Keratinocyte (primary cell): ENCODE results near the gene WNT1. TPM values are rescaled to one million over a fixed set of nuclear protein-coding genes. Genes with fewer than 3 reads are reported as not detected.

Source experiments
- DNase-seq: peaks from one replicate; pipeline ENCODE4 v3.0.0-alpha.2; 2011; ENCODE audit warnings: low read depth, missing footprints, low spot score
- FAIRE-seq: peaks from 2 replicates; lab custom pipeline; 2011; peaks lifted over from hg19 to GRCh38; lab: Jason Lieb, UNC
- H2AFZ ChIP-seq: 2 replicates; pipeline ENCODE4 v1.6.0; 2012; ENCODE audit warnings: low read length, control low read depth, inconsistent platforms; ENCODE audit not compliant: control insufficient read depth
- H3K27ac ChIP-seq: 2 replicates; pipeline ENCODE4 v1.5.1; 2011; ENCODE audit warnings: low read length; ENCODE audit not compliant: control insufficient read depth, insufficient read depth
- H3K27me3 ChIP-seq: 3 replicates; pipeline ENCODE4 v1.6.0; 2011; ENCODE audit warnings: low read length; ENCODE audit not compliant: control insufficient read depth, insufficient read depth; ENCODE audit errors: extremely low read depth
- H3K36me3 ChIP-seq, 2 experiments: 2 replicates in 1 of 2; 3 replicates in 1 of 2; pipeline ENCODE4 v1.5.1; 2011; ENCODE audit warnings: low read length in 2 of 2, mild to moderate bottlenecking in 1 of 2; ENCODE audit not compliant: control insufficient read depth in 2 of 2, insufficient read depth in 2 of 2; ENCODE audit errors: extremely low read depth in 1 of 2
- H3K4me1 ChIP-seq: 3 replicates; pipeline ENCODE4 v1.5.1; 2011; ENCODE audit warnings: low read length; ENCODE audit not compliant: control insufficient read depth, insufficient read depth; ENCODE audit errors: extremely low read depth
- H3K4me2 ChIP-seq: 3 replicates; pipeline ENCODE4 v1.6.0; 2011; ENCODE audit warnings: low read depth, low read length; ENCODE audit not compliant: control insufficient read depth, insufficient read depth; ENCODE audit errors: extremely low read depth
- H3K4me3 ChIP-seq, 3 experiments: fragments of 200-600 bp in 1 of 3; sonication (generic) in 1 of 3; 2 replicates in 2 of 3; 3 replicates in 1 of 3; pipeline ENCODE4 v1.5.1; 2011 to 2016; ENCODE audit warnings: low read length in 3 of 3, mild to moderate bottlenecking in 3 of 3, control low read depth in 2 of 3, inconsistent platforms in 1 of 3, low read depth in 1 of 3, mixed read lengths in 1 of 3, mixed run types in 1 of 3, moderate library complexity in 1 of 3; ENCODE audit not compliant: control insufficient read depth in 2 of 3, insufficient read depth in 2 of 3; ENCODE audit errors: extremely low read depth in 1 of 3
- H3K79me2 ChIP-seq: 2 replicates; pipeline ENCODE4 v1.6.0; 2012; ENCODE audit warnings: low read length; ENCODE audit not compliant: control insufficient read depth, insufficient read depth
- H3K9ac ChIP-seq: 3 replicates; pipeline ENCODE4 v1.6.0; 2011; ENCODE audit warnings: low read length; ENCODE audit not compliant: control insufficient read depth, insufficient read depth; ENCODE audit errors: extremely low read depth
- H3K9me1 ChIP-seq: 3 replicates; pipeline ENCODE4 v1.6.0; 2011; ENCODE audit warnings: low read length; ENCODE audit not compliant: control insufficient read depth, insufficient read depth; ENCODE audit errors: extremely low read depth
- H3K9me3 ChIP-seq: 2 replicates; pipeline ENCODE4 v1.5.1; 2012; ENCODE audit warnings: low read depth, low read length; ENCODE audit not compliant: control insufficient read depth
- H4K20me1 ChIP-seq: 3 replicates; pipeline ENCODE4 v1.6.0; 2011; ENCODE audit warnings: low read length; ENCODE audit not compliant: control insufficient read depth, insufficient read depth; ENCODE audit errors: extremely low read depth
- EZH2 ChIP-seq: IDR thresholded peaks from one replicate; pipeline ENCODE4 v1.6.1; 2012; ENCODE audit warnings: inconsistent platforms, mild to moderate bottlenecking, low read length, moderate library complexity
- dilution Hi-C: fragments of 300-500 bp; cut with MboI; formaldehyde crosslinking; loops from one replicate; pipeline ENCODE4 v1.7.0; 2020; ENCODE audit warnings: low sequenced_read_pairs; ENCODE audit not compliant: extremely low pct_ligation_motif_present
- polyA plus RNA-seq, 5 experiments: library from polyadenylated mRNA; depleted of rRNA in 3 of 5; stranded (reverse) in 3 of 5; stranded (forward) in 1 of 5; unstranded in 1 of 5; fragments of >200 nt; gene quantifications; 1 replicate in 1 of 5; 2 replicates in 3 of 5; 3 replicates in 1 of 5; pipeline versions ENCODE4 v1.2.1 to v1.2.3, GENCODE V29; 2011 to 2012; ENCODE audit warnings: missing spikeins in 2 of 5, low read depth in 1 of 5, low replicate concordance in 1 of 5
- TF ChIP-seq, protein P1 (sequence below), 3 experiments: IDR thresholded peaks in 1 of 3; conservative IDR thresholded peaks in 1 of 3; optimal IDR thresholded peaks in 1 of 3; 2 replicates in 2 of 3; 3 replicates in 1 of 3; pipeline versions ENCODE3 to v1.5.1; 2011; ENCODE audit warnings: low read length in 3 of 3, mild to moderate bottlenecking in 3 of 3, moderate library complexity in 2 of 3, control low read depth in 1 of 3, inconsistent platforms in 1 of 3; ENCODE audit not compliant: insufficient read depth in 2 of 3; ENCODE audit errors: extremely low read depth in 1 of 3

WNT1 gene
- polyA plus RNA-seq, 1 donor (not counting 4 experiments of a cell fraction or from before 2014, with no cell fraction given) = not detected

- no peak overlapping the region for H3K4me3 ChIP-seq
Observed at GRCh38 chr12:49019443-49020324, 41.6 kb downstream of the WNT1 start.

GRCh38 chr12:49020441-49020840 is 42.3 kb downstream of the WNT1 start:
- Histone ChIP-seq H4K20me1 (no peaks in the 10 kb centered on the region), H3K27me3 (no peaks in the 10 kb centered on the region), H3K4me3 (no peak overlapping the region), H3K4me2 (no peak overlapping the region), H3K36me3 (peaks cover 15 to 25% of the 10 kb centered on the region in 2 experiments), H3K79me2 (peaks cover 26% of the 10 kb centered on the region), H3K9me3 (no peaks in the 10 kb centered on the region), H3K9me1 (no peaks in the 10 kb centered on the region), H3K27ac (no peak overlapping the region), H3K9ac (no peak overlapping the region), H2AFZ (no peak overlapping the region), H3K4me1 (peaks cover 3% of the 10 kb centered on the region)
- DNase-seq (no peak), FAIRE-seq (no peak)
- TF ChIP-seq EZH2 = no peak
- TF ChIP-seq, protein P1, sequence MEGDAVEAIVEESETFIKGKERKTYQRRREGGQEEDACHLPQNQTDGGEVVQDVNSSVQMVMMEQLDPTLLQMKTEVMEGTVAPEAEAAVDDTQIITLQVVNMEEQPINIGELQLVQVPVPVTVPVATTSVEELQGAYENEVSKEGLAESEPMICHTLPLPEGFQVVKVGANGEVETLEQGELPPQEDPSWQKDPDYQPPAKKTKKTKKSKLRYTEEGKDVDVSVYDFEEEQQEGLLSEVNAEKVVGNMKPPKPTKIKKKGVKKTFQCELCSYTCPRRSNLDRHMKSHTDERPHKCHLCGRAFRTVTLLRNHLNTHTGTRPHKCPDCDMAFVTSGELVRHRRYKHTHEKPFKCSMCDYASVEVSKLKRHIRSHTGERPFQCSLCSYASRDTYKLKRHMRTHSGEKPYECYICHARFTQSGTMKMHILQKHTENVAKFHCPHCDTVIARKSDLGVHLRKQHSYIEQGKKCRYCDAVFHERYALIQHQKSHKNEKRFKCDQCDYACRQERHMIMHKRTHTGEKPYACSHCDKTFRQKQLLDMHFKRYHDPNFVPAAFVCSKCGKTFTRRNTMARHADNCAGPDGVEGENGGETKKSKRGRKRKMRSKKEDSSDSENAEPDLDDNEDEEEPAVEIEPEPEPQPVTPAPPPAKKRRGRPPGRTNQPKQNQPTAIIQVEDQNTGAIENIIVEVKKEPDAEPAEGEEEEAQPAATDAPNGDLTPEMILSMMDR (optimal IDR thresholded peaks at IDR 0.05 in 1 of 3, IDR thresholded peaks at IDR 0.05 in 1 of 3, conservative IDR thresholded peaks at IDR 0.05 in 1 of 3; ENCODE audit: extremely low read depth in 1 of 3, insufficient read depth in 2 of 3, low read length in 3 of 3) = no peak
- dilution Hi-C loops = no loop called here

More at GRCh38 chr12:49019443-49020324, 41.6 kb downstream of the WNT1 start:
- DNase-seq = no peak
- Histone ChIP-seq H3K9me3 (no peaks in the 10 kb centered on the region), H3K27me3 (no peaks in the 10 kb centered on the region), H3K4me1 (peaks cover 3% of the 10 kb centered on the region), H4K20me1 (no peaks in the 10 kb centered on the region), H3K9ac (peak overlapping the region; percentile 33), H3K27ac (peak overlapping the region; percentile 93), H3K36me3 (peaks cover 11 to 21% of the 10 kb centered on the region in 2 experiments), H3K4me2 (peak overlapping the region; percentile 91), H3K9me1 (no peaks in the 10 kb centered on the region), H3K79me2 (peaks cover 28% of the 10 kb centered on the region), H2AFZ (no peak overlapping the region)
- FAIRE-seq = no peak
- dilution Hi-C loops = no loop called here
- TF ChIP-seq EZH2 = no peak
- TF ChIP-seq, protein P1 (optimal IDR thresholded peaks at IDR 0.05 in 1 of 3, IDR thresholded peaks at IDR 0.05 in 1 of 3, conservative IDR thresholded peaks at IDR 0.05 in 1 of 3; ENCODE audit: extremely low read depth in 1 of 3, insufficient read depth in 2 of 3, low read length in 3 of 3) = peak in 2 of 3 experiments; percentile 31 to 47
